Measurements from ENCODE around the gene NCAM2.

GRCh38 chr21:21030311-21030710 lies 32.1 kb downstream of the NCAM2 start:
- TF ChIP-seq, protein P1, sequence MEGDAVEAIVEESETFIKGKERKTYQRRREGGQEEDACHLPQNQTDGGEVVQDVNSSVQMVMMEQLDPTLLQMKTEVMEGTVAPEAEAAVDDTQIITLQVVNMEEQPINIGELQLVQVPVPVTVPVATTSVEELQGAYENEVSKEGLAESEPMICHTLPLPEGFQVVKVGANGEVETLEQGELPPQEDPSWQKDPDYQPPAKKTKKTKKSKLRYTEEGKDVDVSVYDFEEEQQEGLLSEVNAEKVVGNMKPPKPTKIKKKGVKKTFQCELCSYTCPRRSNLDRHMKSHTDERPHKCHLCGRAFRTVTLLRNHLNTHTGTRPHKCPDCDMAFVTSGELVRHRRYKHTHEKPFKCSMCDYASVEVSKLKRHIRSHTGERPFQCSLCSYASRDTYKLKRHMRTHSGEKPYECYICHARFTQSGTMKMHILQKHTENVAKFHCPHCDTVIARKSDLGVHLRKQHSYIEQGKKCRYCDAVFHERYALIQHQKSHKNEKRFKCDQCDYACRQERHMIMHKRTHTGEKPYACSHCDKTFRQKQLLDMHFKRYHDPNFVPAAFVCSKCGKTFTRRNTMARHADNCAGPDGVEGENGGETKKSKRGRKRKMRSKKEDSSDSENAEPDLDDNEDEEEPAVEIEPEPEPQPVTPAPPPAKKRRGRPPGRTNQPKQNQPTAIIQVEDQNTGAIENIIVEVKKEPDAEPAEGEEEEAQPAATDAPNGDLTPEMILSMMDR (IDR thresholded peaks at IDR 0.05 in 8 of 11, conservative IDR thresholded peaks at IDR 0.05 in 3 of 11): no peak
- TF ChIP-seq POLR2AphosphoS5 (IDR thresholded peaks at IDR 0.05): no peak
- TF ChIP-seq POLR2A (IDR thresholded peaks at IDR 0.05): no peak
